Panc1 (cell line): ENCODE results near the gene MAGI2.

ENCODE experiments used
- POLR2AphosphoS5 ChIP-seq: IDR thresholded peaks from 2 replicates; pipeline ENCODE4 v1.6.1; 2012; ENCODE audit warnings: mild to moderate bottlenecking, low read depth, low read length, moderate library complexity
- SIN3A ChIP-seq: IDR thresholded peaks from 2 replicates; pipeline ENCODE4 v1.6.1; 2012; ENCODE audit warnings: low read depth, mild to moderate bottlenecking, low read length, moderate library complexity, borderline replicate concordance; ENCODE audit not compliant: insufficient read depth
- TF ChIP-seq, protein P1 (sequence below): fragments of 450-650 bp; IDR thresholded peaks from 2 replicates; pipeline ENCODE4 v1.5.1; 2017; ENCODE audit warnings: mild to moderate bottlenecking
- TF ChIP-seq, protein P2 (sequence below), 2 experiments: IDR thresholded peaks; 2 replicates each; pipeline ENCODE4 v1.6.1; 2011 to 2012; ENCODE audit warnings: low read depth in 2 of 2, control low read depth in 1 of 2, low read length in 1 of 2, mild to moderate bottlenecking in 1 of 2, moderate library complexity in 1 of 2; ENCODE audit not compliant: insufficient read depth in 1 of 2

DNA sequence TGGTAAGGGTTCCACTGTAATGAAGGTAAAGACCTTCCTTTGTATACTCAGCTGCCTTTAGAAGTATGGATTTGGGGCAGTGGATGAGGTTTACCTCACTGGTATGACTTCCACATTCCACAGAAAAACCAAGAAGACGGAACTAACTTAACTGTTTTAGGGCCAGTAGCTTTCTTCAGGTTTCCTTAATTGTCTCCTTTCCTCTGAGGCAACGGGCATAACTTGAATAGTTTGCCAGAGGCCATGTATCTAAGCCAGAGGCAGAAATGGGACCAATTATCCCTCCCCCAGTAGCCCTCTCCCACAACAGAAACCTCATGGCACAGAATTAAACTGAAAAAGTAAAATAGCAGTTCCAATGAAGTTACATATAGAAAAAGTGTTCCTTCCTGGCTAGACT, 1373.2 kb downstream of the MAGI2 start:
- TF ChIP-seq, protein P1, sequence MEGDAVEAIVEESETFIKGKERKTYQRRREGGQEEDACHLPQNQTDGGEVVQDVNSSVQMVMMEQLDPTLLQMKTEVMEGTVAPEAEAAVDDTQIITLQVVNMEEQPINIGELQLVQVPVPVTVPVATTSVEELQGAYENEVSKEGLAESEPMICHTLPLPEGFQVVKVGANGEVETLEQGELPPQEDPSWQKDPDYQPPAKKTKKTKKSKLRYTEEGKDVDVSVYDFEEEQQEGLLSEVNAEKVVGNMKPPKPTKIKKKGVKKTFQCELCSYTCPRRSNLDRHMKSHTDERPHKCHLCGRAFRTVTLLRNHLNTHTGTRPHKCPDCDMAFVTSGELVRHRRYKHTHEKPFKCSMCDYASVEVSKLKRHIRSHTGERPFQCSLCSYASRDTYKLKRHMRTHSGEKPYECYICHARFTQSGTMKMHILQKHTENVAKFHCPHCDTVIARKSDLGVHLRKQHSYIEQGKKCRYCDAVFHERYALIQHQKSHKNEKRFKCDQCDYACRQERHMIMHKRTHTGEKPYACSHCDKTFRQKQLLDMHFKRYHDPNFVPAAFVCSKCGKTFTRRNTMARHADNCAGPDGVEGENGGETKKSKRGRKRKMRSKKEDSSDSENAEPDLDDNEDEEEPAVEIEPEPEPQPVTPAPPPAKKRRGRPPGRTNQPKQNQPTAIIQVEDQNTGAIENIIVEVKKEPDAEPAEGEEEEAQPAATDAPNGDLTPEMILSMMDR, result no peak
- TF ChIP-seq POLR2AphosphoS5, result no peak
- TF ChIP-seq, protein P2, sequence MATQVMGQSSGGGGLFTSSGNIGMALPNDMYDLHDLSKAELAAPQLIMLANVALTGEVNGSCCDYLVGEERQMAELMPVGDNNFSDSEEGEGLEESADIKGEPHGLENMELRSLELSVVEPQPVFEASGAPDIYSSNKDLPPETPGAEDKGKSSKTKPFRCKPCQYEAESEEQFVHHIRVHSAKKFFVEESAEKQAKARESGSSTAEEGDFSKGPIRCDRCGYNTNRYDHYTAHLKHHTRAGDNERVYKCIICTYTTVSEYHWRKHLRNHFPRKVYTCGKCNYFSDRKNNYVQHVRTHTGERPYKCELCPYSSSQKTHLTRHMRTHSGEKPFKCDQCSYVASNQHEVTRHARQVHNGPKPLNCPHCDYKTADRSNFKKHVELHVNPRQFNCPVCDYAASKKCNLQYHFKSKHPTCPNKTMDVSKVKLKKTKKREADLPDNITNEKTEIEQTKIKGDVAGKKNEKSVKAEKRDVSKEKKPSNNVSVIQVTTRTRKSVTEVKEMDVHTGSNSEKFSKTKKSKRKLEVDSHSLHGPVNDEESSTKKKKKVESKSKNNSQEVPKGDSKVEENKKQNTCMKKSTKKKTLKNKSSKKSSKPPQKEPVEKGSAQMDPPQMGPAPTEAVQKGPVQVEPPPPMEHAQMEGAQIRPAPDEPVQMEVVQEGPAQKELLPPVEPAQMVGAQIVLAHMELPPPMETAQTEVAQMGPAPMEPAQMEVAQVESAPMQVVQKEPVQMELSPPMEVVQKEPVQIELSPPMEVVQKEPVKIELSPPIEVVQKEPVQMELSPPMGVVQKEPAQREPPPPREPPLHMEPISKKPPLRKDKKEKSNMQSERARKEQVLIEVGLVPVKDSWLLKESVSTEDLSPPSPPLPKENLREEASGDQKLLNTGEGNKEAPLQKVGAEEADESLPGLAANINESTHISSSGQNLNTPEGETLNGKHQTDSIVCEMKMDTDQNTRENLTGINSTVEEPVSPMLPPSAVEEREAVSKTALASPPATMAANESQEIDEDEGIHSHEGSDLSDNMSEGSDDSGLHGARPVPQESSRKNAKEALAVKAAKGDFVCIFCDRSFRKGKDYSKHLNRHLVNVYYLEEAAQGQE (IDR thresholded peaks at IDR 0.05; ENCODE audit: insufficient read depth in 1 of 2, low read depth in 2 of 2, low read length in 1 of 2), result no peak
- no peak for TF ChIP-seq SIN3A
